HG03139 (cell line): ENCODE results near the gene TBCD.

Experiments used
- ATAC-seq: cut with Tn5 transposase; IDR thresholded peaks from one replicate; pipeline ENCODE4 v1.9.1; 2021; ENCODE audit not compliant: unreplicated experiment

TBCD gene

DNA sequence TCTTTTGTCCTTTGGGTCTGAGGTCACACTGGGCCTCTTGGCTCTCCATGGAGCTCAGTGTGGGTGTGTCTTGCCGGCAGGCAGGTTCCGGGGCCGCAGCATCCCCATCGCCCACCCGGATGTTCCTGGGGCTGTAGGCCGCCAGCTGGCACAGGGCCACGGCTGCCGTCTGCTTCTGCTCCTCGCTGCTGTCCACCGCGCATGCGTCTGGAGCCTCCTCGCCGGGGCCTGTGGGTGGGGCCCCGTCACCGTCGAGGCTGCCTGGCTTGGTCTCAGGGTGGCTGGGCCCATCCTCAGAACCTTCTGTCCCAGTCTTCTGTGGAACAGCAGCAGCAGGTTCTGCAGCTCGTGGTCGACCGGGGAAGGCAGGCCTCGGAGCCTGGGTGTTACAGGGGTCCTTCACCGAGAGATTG lies 78.4 kb downstream of the TBCD start:
- ATAC-seq: no peak

- ATAC-seq: no peak
Observed at GRCh38 chr17:82831041-82831817, 79.4 kb downstream of the TBCD start.

DNA sequence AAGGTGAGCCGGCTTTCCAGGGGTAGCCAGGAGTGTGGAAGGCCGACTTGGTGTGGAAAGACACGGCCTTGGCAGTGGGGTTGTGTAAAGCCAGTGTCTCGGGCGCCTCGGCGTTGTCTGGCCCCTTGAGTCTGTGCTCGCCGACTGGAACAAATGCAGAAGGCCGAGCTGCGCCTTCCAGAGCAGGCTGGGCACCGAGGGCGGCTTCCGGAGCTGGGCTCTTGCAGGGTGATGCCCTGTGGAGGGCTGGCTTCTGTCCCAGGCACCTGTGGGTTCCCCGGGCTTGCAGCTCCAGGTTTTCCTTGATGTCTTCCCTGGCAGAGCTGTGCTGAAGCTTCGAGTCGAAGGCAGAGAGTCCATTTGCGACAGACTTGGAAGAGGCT lies 79.9 kb downstream of the TBCD start:
- no peak for ATAC-seq

DNA sequence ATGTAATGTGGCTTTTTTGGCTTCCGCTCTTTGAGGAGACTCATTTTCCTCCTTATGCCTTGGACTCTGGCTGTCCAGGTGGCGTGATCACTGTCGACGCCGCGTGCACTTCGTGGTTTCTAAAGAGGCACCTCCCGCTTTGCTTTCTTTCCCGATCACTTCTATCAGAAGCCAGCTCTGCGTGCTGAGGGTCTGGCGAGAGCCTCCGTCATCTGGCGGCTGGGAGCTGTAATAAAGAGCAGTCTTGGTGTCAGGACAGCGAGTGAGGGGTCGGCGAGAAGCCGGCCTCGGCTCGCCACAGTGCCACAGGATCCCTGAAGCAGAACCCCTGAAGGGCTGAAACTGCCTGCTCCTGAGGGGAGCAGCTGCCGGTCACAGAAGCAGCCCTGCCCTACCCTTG lies 80.5 kb downstream of the TBCD start:
- ATAC-seq: no peak

DNA sequence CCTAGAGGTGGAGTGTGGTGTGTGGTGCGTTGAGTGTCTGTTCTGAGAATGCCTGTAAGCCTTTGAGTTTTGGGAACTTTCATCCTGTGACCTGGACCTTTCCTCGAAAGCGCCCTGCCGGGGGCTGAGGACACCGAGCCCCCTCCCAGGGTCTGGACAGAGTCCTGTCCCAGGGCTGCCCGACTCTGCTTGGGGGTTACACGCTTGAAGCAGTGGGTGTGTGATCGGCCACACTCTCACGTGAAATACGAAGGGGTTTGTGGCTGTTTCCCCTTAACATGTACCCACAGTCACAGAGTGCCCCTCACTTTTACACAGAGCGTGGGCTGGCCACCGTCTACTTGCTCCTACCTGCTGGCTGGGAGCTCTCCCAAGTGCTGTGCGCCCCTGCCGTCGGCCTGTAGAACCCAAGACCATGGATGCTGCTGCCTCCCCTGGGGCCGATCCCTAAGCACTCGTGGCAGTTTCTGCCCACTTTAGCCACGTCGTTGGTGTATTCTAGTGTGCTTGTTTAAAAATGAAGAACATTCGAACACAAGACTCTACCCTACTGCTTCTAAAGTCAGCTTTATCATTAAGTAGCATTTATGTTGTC lies 81.1 kb downstream of the TBCD start:
- ATAC-seq: no peak

DNA sequence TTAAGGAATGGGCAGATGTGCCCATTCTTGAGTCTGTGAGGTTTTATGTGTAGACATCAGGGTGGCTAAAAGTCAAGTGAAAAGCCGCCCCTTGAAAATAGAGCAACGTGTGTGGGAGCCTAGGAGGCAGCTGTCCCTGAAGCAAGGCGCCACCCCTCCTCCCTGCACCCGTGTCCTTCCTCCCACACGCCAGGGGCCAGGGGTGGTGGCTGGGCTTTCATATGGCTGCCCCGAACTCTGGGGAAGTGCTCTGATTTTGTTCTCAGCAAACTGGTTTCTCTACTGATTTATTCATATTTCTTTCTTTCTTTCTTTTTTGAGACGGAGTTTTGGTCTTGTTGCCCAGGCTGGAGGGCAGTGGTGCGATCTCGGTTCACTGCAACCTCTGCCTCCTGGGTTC lies 83.3 kb downstream of the TBCD start:
- no peak for ATAC-seq

DNA sequence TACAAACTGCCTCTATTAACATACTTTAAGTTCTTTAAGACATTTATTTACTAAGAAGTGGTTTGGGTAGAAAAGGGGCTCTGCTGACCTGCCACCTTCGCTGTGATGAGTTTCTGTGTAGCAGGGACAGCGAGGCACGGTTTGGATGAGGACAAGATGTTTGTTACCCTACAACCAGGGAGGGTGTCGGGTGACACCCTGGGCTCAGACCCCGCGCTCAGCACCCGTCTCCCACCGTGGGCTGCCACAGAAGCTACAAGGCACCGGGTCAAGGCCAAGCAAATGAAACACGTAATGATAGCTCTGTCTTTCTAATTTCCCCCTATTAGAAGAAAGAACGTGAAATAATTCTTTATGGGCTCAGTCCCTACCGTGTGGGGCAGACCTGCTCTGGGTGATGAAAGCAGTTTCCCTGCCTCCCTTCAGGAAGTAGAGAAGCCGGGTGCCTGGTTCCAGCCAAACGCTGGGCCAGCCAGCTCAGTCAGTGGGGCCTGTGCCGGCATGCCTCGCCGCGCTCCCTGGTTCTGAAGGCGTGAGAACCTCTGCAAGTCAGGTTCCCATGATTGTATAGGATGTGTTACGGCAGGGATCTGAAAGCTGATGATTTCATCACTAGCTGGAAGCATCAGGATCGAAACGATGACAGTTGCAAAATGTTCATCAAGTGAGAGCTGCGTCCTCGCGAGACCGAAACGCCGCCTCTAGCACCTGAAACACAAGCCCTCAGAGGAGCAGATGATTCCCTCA lies 84.1 kb downstream of the TBCD start:
- ATAC-seq: no peak

DNA sequence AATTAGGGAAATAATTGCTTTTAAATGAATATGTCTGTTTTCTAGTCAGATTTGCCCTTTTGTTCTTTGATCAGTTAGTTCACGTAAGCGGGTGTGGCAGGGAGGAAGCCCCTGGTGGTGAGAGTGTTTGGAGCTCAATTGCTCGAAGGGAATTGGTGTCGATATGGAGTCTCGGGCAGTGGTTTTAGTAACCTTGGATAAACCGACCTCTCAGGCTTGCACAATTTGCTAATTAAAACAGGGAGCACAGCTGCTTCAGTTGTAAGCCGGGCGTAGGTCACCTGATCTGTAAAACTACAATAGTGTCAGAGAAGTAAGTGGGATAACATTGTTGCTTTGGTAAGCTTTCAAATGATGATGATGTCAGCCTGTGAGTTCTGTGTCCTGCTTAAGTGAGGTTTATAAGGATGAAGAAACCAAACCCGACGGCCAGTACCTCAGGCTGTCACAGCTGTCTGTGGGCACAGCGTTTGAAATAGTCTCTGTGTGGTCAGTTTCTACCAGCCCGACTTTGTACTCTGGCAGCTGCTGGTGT lies 85.0 kb downstream of the TBCD start:
- no peak for ATAC-seq

DNA sequence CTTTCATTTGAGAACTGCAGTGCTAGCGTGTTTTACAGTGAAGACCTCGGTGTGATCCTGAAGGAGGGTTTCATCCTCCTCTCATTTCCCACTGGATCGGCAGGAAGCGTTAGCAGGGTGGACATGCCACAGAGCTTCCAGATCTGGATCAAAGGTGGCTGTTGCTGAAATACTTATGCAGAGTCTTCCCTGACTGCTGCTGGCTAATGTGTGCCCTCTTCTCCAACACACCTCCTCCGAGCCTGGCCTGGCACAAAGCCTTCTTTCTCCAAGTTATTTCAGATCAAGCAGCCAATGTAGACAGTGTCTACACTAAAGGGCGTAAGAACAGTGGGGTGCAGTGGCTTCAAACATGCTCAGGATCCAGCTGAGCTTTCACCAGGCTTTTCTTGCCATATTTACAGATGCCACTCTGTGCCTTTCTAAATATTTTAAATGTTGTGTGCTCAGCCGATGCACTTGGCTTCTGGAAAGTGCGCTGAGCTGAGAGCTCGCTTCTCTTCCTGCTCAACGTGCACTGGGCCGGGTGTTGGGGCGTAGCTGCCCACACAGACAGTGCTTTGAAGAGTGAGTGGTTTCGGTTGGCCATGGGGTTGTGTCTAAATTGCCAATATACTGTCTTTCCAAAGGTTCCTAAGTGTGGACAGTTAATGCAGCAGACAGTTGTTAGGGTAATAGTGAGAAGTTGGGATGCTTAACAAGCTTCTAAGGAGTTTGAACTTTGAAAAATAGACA lies 85.9 kb downstream of the TBCD start:
- ATAC-seq: no peak

GRCh38 chr17:82838386-82839063 lies 86.7 kb downstream of the TBCD start:
- no peak for ATAC-seq

DNA sequence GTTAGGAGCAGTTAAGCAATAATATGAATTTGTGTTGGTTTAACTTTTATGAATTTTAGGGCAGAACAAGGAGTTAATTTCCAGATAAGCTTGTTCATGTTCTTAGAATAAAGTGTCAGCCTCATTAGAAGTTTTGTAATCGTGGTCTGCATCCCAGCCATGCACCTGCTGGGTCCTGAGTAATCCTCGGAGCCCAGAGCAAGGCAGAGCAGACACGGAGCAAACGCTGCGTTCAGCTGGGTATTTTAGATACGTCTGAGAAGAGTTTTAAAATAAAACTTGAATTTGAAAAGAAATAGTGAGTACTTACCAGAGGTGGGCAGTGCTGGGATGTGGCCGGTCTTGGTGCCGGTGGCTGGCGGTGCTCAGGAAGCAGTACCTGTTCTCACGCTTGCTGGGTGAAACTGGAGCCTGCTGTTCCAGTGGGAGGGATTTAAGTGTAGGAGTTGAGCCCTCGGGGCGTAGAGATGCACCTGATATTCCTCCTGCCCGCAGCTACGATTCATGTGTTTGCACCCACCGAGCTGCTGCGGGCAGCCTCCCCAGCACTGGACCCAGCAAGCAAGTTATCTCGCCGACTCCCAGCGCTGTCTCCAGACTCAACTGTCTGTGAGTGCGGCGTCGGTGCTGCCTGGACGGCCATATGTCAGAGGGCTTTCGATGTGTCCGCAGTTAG lies 87.9 kb downstream of the TBCD start, which contains the start of gene ZNF750:
ZNF750 (minus strand) TSS at position 406 of the 676 bp plus-strand sequence. CDS start 7,568 bp downstream, outside the sequence.
- no peak for ATAC-seq

DNA sequence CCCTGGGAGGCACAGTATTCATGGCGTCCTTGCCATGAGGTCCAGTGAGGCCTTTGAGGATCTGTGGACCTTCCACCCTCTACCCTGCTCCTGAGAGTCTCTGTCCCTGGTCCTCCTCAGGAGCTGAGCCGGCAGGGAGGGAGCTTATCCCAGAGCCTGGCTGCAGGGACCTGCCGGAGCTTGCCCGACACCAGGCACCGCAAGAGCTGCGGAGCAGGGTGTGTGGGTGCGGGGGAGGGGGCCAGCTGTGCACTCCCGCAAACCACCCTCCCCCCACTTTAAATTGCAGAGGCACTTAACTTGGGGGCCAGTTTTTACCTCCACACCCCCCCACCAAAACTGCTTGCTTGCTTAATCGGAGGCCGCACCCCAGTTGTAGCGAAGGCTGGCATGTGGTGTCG lies 88.6 kb downstream of the TBCD start:
- no peak for ATAC-seq

DNA sequence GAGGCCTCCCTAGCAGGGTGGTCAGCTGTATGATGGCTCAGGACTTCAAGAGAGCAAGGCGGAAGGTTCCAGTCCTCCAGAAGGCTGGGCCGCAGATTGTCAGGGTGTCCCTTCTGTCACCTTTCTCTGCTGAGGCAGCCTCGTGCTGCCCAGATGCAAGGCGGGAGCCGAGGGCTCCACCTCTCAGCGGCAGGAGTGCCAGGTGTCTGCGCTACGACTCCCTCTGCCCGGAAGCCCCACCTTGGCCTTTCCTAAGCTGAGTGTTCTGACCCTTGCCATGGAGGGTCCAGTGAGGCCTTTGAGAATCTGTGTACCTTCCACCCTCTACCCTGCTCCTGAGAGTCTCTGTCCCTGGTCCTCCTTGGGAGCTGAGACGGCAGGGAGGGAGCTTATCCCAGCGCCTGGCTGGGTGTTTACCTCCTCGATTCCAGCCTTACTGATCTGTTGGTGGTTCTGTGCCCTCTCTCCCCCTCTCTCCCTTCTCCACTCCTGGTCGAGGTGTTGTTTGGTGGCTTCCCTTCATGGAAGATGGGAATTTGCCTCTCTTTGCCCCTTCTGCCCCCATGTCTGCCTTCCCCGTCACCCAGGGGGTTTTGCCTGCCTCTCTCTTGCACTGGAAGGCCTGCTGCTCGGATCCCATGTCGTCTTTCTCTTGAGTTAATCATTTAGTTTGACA lies 90.2 kb downstream of the TBCD start:
- ATAC-seq: no peak

DNA sequence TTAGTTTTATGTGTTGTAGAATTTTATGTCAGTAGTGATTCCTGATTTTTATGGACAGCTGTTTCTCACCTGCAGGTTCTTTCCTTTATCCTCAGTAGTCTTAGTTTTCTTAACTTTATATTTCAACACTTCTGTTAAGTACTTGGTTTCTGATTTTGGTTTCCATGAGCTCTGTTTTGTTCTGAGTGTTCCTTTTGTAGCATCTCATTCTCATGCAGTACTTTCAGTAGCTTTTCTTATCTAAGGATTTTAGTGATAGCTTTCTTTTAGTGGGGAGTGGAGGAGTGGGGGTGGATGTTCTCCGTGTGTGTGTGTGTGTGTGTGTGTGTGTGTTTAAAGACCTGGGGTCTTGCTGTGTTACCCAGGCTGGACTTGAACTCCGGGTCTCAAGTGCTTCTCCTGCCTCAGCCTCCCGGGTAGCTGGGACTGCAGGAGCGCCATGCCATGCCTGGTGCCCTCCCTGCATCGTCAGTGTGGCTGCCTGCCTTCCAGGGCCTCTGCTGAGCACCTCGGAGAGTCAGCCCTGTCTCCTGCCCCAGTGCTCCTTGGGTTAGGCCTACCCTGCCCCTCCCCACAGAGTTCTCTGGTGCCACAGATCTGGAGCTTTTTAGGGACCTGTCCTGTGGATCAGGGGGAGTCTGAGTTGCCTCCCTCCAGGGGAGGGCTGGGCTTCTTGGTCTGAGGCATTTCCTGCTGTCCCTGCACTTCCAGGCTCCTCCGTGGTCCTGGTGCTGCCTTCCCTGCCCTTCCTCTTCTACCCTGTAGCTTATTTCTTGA lies 92.2 kb downstream of the TBCD start:
- no peak for ATAC-seq

DNA sequence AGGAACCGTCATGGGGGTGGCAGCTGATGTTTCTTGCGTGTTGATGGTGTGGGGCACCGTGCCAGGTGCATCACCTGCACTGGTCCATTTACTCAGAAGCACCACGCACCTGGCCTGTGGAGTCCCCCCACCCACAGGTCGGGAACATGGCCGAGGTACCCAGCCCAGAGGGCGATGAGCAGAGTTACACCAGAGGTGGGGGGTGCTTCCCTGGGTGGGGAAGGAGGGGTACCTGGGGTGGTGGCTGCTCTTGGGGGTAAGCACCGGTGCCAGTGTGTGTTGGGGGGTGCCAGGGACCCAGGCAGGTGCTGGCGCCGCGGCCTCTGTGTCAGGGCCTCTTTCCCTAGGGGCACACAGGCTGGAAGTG lies 92.9 kb downstream of the TBCD start:
- ATAC-seq: no peak

DNA sequence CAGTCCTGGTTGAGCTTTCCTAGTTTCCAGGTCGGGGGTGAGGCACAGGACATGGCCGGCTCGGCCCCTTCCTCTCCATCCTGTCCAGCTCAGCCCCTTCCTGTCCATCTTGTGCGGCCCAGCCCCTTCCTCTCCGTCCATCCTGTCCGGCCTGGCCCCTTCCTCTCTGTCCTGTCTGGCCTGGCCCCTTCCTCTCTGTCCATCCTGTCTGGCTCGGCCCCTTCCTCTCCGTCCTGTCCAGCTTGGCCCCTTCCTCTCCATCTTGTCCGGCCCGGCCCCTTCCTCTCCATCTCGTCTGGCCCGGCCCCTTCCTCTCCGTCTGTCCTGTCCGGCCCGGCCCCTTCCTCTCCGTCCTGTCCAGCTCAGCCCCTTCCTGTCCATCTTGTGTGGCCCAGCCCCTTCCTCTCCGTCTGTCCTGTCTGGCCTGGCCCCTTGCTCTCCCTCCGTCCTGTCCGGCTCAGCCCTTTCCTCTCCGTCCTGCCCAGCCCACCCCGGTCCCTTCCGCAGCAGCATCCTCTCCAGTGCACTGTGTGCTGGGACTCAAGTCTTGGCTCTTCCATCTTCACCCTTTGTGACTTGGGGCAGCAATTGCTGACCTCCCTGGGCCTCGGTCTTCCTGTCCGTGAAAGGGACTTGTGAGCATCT lies 93.4 kb downstream of the TBCD start:
- no peak for ATAC-seq

DNA sequence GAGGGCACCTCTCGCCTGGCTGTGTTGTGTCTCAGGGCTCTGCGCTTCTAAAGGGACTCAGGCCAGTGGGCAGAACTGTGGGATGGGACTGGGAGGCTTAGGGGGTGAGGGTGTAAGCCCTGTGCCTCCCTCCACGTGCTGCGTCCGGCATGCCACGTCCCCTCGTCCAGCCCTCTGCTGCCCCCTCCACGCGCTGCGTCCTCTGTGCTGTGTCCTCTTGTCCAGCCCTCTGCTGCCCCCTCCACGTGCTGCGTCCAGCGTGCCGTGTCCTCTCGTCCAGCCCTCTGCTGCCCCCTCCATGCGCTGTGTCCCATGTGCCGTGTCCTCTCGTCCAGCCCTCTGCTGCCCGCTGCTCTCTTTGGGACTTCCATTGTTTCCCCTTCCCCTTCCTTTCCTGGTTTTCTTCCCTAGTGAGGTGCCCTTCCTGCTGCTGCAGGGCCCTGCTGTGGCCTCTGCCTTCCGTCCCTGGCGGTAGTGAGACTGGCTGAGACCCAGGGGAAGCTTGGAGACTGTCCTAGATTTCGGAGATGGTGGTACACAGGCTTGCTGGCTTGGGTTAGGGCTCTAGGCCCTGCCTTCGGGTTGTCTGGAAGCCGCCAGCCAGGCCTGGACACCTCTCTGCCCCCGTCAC lies 94.3 kb downstream of the TBCD start:
- ATAC-seq: no peak
